ENCODE data around the gene WFS1. TPM values are rescaled to one million over a fixed set of nuclear protein-coding genes. Genes with fewer than 3 reads are reported as not detected.

The WFS1 gene
- total RNA-seq, 1 experiment from 2014 or later = 21.0 TPM

- Histone ChIP-seq H3K36me3 (no peaks in the 10 kb centered on the region), H3K27ac (no peak overlapping the region), H3K4me3 (no peak overlapping the region), H3K9me3 (replicated peaks) (no peaks in the 10 kb centered on the region), H3K4me1 (replicated peaks) (no peaks in the 10 kb centered on the region), H3K27me3 (replicated peaks) (no peaks in the 10 kb centered on the region)
- DNase-seq (ENCODE audit: low read depth in 1 of 2, low spot score in 2 of 2) = no peak
Observed at GRCh38 chr4:6288871-6289270, 19.2 kb downstream of the WFS1 start.

GRCh38 chr4:6290256-6290655, 20.6 kb downstream of the WFS1 start:
- no peaks in the 10 kb centered on the region for H3K36me3 ChIP-seq
- no peaks in the 10 kb centered on the region for H3K27me3 ChIP-seq (replicated peaks)

GRCh38 chr4:6290769-6291547, 21.3 kb downstream of the WFS1 start:
- Histone ChIP-seq H3K27me3 (replicated peaks) (no peaks in the 10 kb centered on the region), H3K27ac (no peak overlapping the region), H3K4me1 (replicated peaks) (no peaks in the 10 kb centered on the region), H3K4me3 (no peak overlapping the region), H3K9me3 (replicated peaks) (no peaks in the 10 kb centered on the region), H3K36me3 (no peaks in the 10 kb centered on the region)
- DNase-seq (ENCODE audit: low read depth in 1 of 2, low spot score in 2 of 2) = no peak

More at GRCh38 chr4:6290256-6290655, 20.6 kb downstream of the WFS1 start:
- Histone ChIP-seq H3K4me1 (replicated peaks) (no peaks in the 10 kb centered on the region), H3K9me3 (replicated peaks) (no peaks in the 10 kb centered on the region), H3K27ac (no peak overlapping the region), H3K4me3 (no peak overlapping the region)
- DNase-seq (ENCODE audit: low read depth in 1 of 2, low spot score in 2 of 2) = no peak

- no peaks in the 10 kb centered on the region for H3K9me3 ChIP-seq (replicated peaks)
- no peak overlapping the region for H3K27ac ChIP-seq
- no peaks in the 10 kb centered on the region for H3K4me1 ChIP-seq (replicated peaks)
- no peaks in the 10 kb centered on the region for H3K36me3 ChIP-seq
- H3K4me3 ChIP-seq = no peak overlapping the region
- DNase-seq (ENCODE audit: low read depth in 1 of 2, low spot score in 2 of 2) = no peak
- no peaks in the 10 kb centered on the region for H3K27me3 ChIP-seq (replicated peaks)
Observed at GRCh38 chr4:6291784-6292297, 22.2 kb downstream of the WFS1 start.

- Histone ChIP-seq H3K9me3 (replicated peaks) (no peaks in the 10 kb centered on the region), H3K4me1 (replicated peaks) (no peaks in the 10 kb centered on the region), H3K4me3 (no peak overlapping the region), H3K27me3 (replicated peaks) (no peaks in the 10 kb centered on the region), H3K27ac (no peak overlapping the region), H3K36me3 (no peaks in the 10 kb centered on the region)
- DNase-seq (ENCODE audit: low read depth in 1 of 2, low spot score in 2 of 2) = no peak
Observed at GRCh38 chr4:6292376-6293096, 22.9 kb downstream of the WFS1 start.

GRCh38 chr4:6293097-6293445, 23.4 kb downstream of the WFS1 start:
- Histone ChIP-seq H3K36me3 (no peaks in the 10 kb centered on the region), H3K4me3 (no peak overlapping the region), H3K4me1 (replicated peaks) (no peaks in the 10 kb centered on the region), H3K27ac (no peak overlapping the region), H3K27me3 (replicated peaks) (no peaks in the 10 kb centered on the region), H3K9me3 (replicated peaks) (no peaks in the 10 kb centered on the region)
- no peak for DNase-seq (ENCODE audit: low read depth in 1 of 2, low spot score in 2 of 2)

- Histone ChIP-seq H3K27ac (no peak overlapping the region), H3K27me3 (replicated peaks) (no peaks in the 10 kb centered on the region), H3K9me3 (replicated peaks) (no peaks in the 10 kb centered on the region), H3K4me3 (no peak overlapping the region), H3K36me3 (no peaks in the 10 kb centered on the region), H3K4me1 (replicated peaks) (no peaks in the 10 kb centered on the region)
- no peak for DNase-seq (ENCODE audit: low read depth in 1 of 2, low spot score in 2 of 2)
Observed at GRCh38 chr4:6293661-6294060, 24.0 kb downstream of the WFS1 start.

- no peak overlapping the region for H3K4me3 ChIP-seq
- no peaks in the 10 kb centered on the region for H3K36me3 ChIP-seq
- no peaks in the 10 kb centered on the region for H3K9me3 ChIP-seq (replicated peaks)
- DNase-seq (ENCODE audit: low read depth in 1 of 2, low spot score in 2 of 2) = no peak
- H3K4me1 ChIP-seq (replicated peaks) = no peaks in the 10 kb centered on the region
- H3K27me3 ChIP-seq (replicated peaks) = no peaks in the 10 kb centered on the region
- no peak overlapping the region for H3K27ac ChIP-seq
Observed at GRCh38 chr4:6294705-6295421, 25.2 kb downstream of the WFS1 start.

- H3K27ac ChIP-seq = no peak overlapping the region
- no peaks in the 10 kb centered on the region for H3K36me3 ChIP-seq
- H3K4me1 ChIP-seq (replicated peaks) = no peaks in the 10 kb centered on the region
- DNase-seq (ENCODE audit: low read depth in 1 of 2, low spot score in 2 of 2) = no peak
- H3K9me3 ChIP-seq (replicated peaks) = no peaks in the 10 kb centered on the region
- no peaks in the 10 kb centered on the region for H3K27me3 ChIP-seq (replicated peaks)
- H3K4me3 ChIP-seq = no peak overlapping the region
Observed at GRCh38 chr4:6295495-6295894, 25.8 kb downstream of the WFS1 start.

GRCh38 chr4:6296026-6296425, 26.4 kb downstream of the WFS1 start:
- no peaks in the 10 kb centered on the region for H3K9me3 ChIP-seq (replicated peaks)
- H3K4me1 ChIP-seq (replicated peaks) = no peaks in the 10 kb centered on the region
- H3K27me3 ChIP-seq (replicated peaks) = no peaks in the 10 kb centered on the region
- H3K27ac ChIP-seq = no peak overlapping the region
- no peak overlapping the region for H3K4me3 ChIP-seq
- no peaks in the 10 kb centered on the region for H3K36me3 ChIP-seq
- no peak for DNase-seq (ENCODE audit: low read depth in 1 of 2, low spot score in 2 of 2)

- no peak for DNase-seq (ENCODE audit: low read depth in 1 of 2, low spot score in 2 of 2)
- Histone ChIP-seq H3K4me3 (no peak overlapping the region), H3K36me3 (no peaks in the 10 kb centered on the region), H3K9me3 (replicated peaks) (no peaks in the 10 kb centered on the region), H3K27me3 (replicated peaks) (no peaks in the 10 kb centered on the region), H3K4me1 (replicated peaks) (no peaks in the 10 kb centered on the region), H3K27ac (no peak overlapping the region)
Observed at GRCh38 chr4:6297266-6297815, 27.7 kb downstream of the WFS1 start.

GRCh38 chr4:6298035-6298434, 28.4 kb downstream of the WFS1 start:
- no peak overlapping the region for H3K27ac ChIP-seq
- H3K9me3 ChIP-seq (replicated peaks) = no peaks in the 10 kb centered on the region
- H3K4me1 ChIP-seq (replicated peaks) = no peaks in the 10 kb centered on the region
- DNase-seq (ENCODE audit: low read depth in 1 of 2, low spot score in 2 of 2) = no peak
- no peaks in the 10 kb centered on the region for H3K27me3 ChIP-seq (replicated peaks)
- H3K36me3 ChIP-seq = no peaks in the 10 kb centered on the region
- no peak overlapping the region for H3K4me3 ChIP-seq

- Histone ChIP-seq H3K4me1 (replicated peaks) (no peaks in the 10 kb centered on the region), H3K27me3 (replicated peaks) (no peaks in the 10 kb centered on the region), H3K36me3 (no peaks in the 10 kb centered on the region), H3K9me3 (replicated peaks) (no peaks in the 10 kb centered on the region), H3K4me3 (no peak overlapping the region), H3K27ac (no peak overlapping the region)
- DNase-seq (ENCODE audit: low read depth in 1 of 2, low spot score in 2 of 2) = no peak
Observed at GRCh38 chr4:6298852-6299251, 29.2 kb downstream of the WFS1 start.

GRCh38 chr4:6299875-6300274, 30.2 kb downstream of the WFS1 start:
- H3K36me3 ChIP-seq = no peaks in the 10 kb centered on the region
- no peak for DNase-seq (ENCODE audit: low read depth in 1 of 2, low spot score in 2 of 2)
- no peaks in the 10 kb centered on the region for H3K9me3 ChIP-seq (replicated peaks)
- H3K4me1 ChIP-seq (replicated peaks) = no peaks in the 10 kb centered on the region
- no peak overlapping the region for H3K4me3 ChIP-seq
- H3K27ac ChIP-seq = no peak overlapping the region
- no peaks in the 10 kb centered on the region for H3K27me3 ChIP-seq (replicated peaks)

Data from SJSA1 (cell line).